IMR-90 (cell line): ENCODE measurements around the gene MUCL3.

ENCODE experiments used
- BHLHE40 ChIP-seq: fragments of 150-350 bp; IDR thresholded peaks from 2 replicates; pipeline ENCODE4 v1.6.1; 2016; ENCODE audit warnings: mild to moderate bottlenecking, low read depth, low read length
- CEBPB ChIP-seq: IDR thresholded peaks from 2 replicates; pipeline ENCODE4 v1.6.1; 2012; ENCODE audit warnings: low read depth, low read length, improper control_type of control experiment
- NFE2L2 ChIP-seq: fragments of 150-350 bp; IDR thresholded peaks from 2 replicates; pipeline ENCODE4 v1.6.1; 2016; ENCODE audit warnings: low read depth, mild to moderate bottlenecking, low read length
- POLR2A ChIP-seq: IDR thresholded peaks from 2 replicates; pipeline ENCODE4 v1.6.1; 2012; ENCODE audit warnings: mild to moderate bottlenecking, low read depth, low read length
- RAD21 ChIP-seq: IDR thresholded peaks from 2 replicates; pipeline ENCODE4 v1.6.1; 2012; ENCODE audit warnings: low read length, improper control_type of control experiment
- RCOR1 ChIP-seq: IDR thresholded peaks from 2 replicates; pipeline ENCODE4 v1.6.1; 2012; ENCODE audit warnings: mild to moderate bottlenecking, low read length, improper control_type of control experiment; ENCODE audit not compliant: insufficient replicate concordance
- RFX5 ChIP-seq: IDR thresholded peaks from 2 replicates; pipeline ENCODE4 v1.8.0; 2012; ENCODE audit warnings: low read depth, mild to moderate bottlenecking, low read length, moderate library complexity
- TF ChIP-seq, protein P1 (sequence below): conservative IDR thresholded peaks from 2 replicates; pipeline ENCODE4 v1.5.1; 2012; ENCODE audit warnings: mild to moderate bottlenecking, low read depth, low read length, improper control_type of control experiment
- TF ChIP-seq, protein P2 (sequence below): fragments of 150-350 bp; IDR thresholded peaks from 2 replicates; pipeline ENCODE4 v1.6.1; 2016; ENCODE audit warnings: low read depth, mild to moderate bottlenecking, low read length, moderate library complexity, borderline replicate concordance

DNA sequence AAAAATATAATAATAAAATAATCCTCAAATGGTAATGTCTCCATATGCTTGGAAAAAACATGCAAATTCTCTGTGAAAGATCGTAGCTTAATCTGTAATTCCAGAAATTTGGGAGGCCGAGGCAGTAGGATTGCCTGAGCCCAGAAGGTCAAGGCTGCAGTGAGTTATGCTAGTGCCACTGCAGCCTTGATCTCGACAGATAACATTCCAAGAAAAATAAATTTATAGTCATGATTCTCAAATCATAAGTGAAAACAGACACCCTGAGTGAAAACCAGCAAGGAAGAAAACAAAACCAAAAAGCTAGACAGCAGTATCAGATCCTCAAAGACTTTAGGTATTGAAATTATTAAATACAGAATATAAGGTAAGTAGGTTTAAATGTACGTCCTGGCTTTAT is 38.9 kb downstream of the MUCL3 start:
- TF ChIP-seq, protein P1, sequence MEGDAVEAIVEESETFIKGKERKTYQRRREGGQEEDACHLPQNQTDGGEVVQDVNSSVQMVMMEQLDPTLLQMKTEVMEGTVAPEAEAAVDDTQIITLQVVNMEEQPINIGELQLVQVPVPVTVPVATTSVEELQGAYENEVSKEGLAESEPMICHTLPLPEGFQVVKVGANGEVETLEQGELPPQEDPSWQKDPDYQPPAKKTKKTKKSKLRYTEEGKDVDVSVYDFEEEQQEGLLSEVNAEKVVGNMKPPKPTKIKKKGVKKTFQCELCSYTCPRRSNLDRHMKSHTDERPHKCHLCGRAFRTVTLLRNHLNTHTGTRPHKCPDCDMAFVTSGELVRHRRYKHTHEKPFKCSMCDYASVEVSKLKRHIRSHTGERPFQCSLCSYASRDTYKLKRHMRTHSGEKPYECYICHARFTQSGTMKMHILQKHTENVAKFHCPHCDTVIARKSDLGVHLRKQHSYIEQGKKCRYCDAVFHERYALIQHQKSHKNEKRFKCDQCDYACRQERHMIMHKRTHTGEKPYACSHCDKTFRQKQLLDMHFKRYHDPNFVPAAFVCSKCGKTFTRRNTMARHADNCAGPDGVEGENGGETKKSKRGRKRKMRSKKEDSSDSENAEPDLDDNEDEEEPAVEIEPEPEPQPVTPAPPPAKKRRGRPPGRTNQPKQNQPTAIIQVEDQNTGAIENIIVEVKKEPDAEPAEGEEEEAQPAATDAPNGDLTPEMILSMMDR: no peak
- TF ChIP-seq RAD21: no peak
- TF ChIP-seq POLR2A: no peak
- no peak for TF ChIP-seq RCOR1
- TF ChIP-seq BHLHE40: no peak
- TF ChIP-seq, protein P2, sequence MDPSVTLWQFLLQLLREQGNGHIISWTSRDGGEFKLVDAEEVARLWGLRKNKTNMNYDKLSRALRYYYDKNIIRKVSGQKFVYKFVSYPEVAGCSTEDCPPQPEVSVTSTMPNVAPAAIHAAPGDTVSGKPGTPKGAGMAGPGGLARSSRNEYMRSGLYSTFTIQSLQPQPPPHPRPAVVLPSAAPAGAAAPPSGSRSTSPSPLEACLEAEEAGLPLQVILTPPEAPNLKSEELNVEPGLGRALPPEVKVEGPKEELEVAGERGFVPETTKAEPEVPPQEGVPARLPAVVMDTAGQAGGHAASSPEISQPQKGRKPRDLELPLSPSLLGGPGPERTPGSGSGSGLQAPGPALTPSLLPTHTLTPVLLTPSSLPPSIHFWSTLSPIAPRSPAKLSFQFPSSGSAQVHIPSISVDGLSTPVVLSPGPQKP: no peak
- no peak for TF ChIP-seq CEBPB
- TF ChIP-seq NFE2L2: no peak
- TF ChIP-seq RFX5: no peak
